K562 (cell line): ENCODE results near the gene DNAJC6. TPM values are rescaled to one million over a fixed set of nuclear protein-coding genes. Genes with fewer than 3 reads are reported as not detected.

ENCODE experiments used
- ATF7 ChIP-seq: fragments of 450-650 bp; IDR thresholded peaks from 2 replicates; pipeline ENCODE4 v1.7.1; 2014; ENCODE audit warnings: mild to moderate bottlenecking, moderate library complexity
- CCNT2 ChIP-seq: IDR thresholded peaks from 2 replicates; pipeline ENCODE4 v1.6.1; 2011; ENCODE audit warnings: borderline replicate concordance, low read depth, mild to moderate bottlenecking, moderate library complexity, mixed read lengths, low read length; ENCODE audit not compliant: insufficient read length; ENCODE audit errors: extremely low read depth
- CXXC5 ChIP-seq: fragments of 250-450 bp; sonication (Bioruptor Pico); IDR thresholded peaks from 2 replicates; pipeline ENCODE4 v1.8.0; 2022; ENCODE audit warnings: inconsistent platforms, mild to moderate bottlenecking, moderate library complexity
- JUND ChIP-seq, 2 experiments: IDR thresholded peaks; 2 replicates in 1 of 2; 3 replicates in 1 of 2; pipeline ENCODE4 v1.6.1; 2011; ENCODE audit warnings: borderline replicate concordance in 2 of 2, low read depth in 2 of 2, low read length in 2 of 2, improper control_type of control experiment in 1 of 2, missing biosample characterization in 1 of 2, missing genetic modification characterization in 1 of 2, missing genetic modification reagents in 1 of 2
- MAFF ChIP-seq: IDR thresholded peaks from 2 replicates; pipeline ENCODE4 v1.6.1; 2012; ENCODE audit warnings: low read length, improper control_type of control experiment
- MYC ChIP-seq, 2 experiments: fragments of 250-450 bp in 1 of 2; sonication (Bioruptor Pico) in 1 of 2; IDR thresholded peaks; 2 replicates each; pipeline versions ENCODE4 v1.5.1 to v1.6.1; 2012 to 2021; ENCODE audit warnings: low read depth in 2 of 2, borderline replicate concordance in 1 of 2, improper control_type of control experiment in 1 of 2, low read length in 1 of 2, mild to moderate bottlenecking in 1 of 2, moderate library complexity in 1 of 2
- ZFP30 ChIP-seq: fragments of 250-450 bp; sonication (Bioruptor Pico); IDR thresholded peaks from 2 replicates; pipeline ENCODE4 v1.8.0; 2022; ENCODE audit warnings: moderate library complexity, mild to moderate bottlenecking, inconsistent platforms, borderline replicate concordance
- polyA plus RNA-seq, 8 experiments: library from polyadenylated mRNA; depleted of rRNA in 4 of 8; stranded (reverse) in 5 of 8; unstranded in 3 of 8; fragments of >200 nt; fragmentation: Nextera tagmentation in 2 of 8; fragmentation: Illumina TruSeq in 1 of 8; extraction: Ambion mirVana in 2 of 8; extraction: Trizol in 1 of 8; gene quantifications; 2 replicates each; pipeline versions ENCODE4 v1.2.1 to v1.2.3, GENCODE V29; 2011 to 2014; ENCODE audit warnings: inconsistent platforms in 1 of 8, missing spikeins in 1 of 8
- total RNA-seq, 7 experiments: library from RNA; depleted of rRNA in 6 of 7; stranded (reverse); fragments of >200 nt in 6 of 7; fragmentation: Illumina TruSeq in 2 of 7; extraction: Trizol in 2 of 7; gene quantifications; 2 replicates each; pipeline versions ENCODE4 v1.2.1 to v1.2.3, GENCODE V29; 2011 to 2021; ENCODE audit warnings: low replicate concordance in 1 of 7
- TF ChIP-seq, protein P1 (sequence below), 3 experiments: fragments of 200-800 bp in 1 of 3; fragments of 250-450 bp in 1 of 3; fragments of 450-650 bp in 1 of 3; sonication (Bioruptor Pico) in 1 of 3; sonication (Bioruptor generic) in 1 of 3; formaldehyde crosslinking in 1 of 3; IDR thresholded peaks; 2 replicates each; pipeline versions ENCODE4 v1.6.1 to v1.8.0; 2016 to 2022; ENCODE audit warnings: mild to moderate bottlenecking in 2 of 3, missing genetic modification characterization in 2 of 3, missing compliant biosample characterization in 1 of 3, moderate library complexity in 1 of 3
- TF ChIP-seq, protein P2 (sequence below): fragments of 200-600 bp; sonication (generic); IDR thresholded peaks from one replicate; pipeline ENCODE4 v1.6.1; 2012; ENCODE audit warnings: mild to moderate bottlenecking, low read depth, low read length, inconsistent platforms

Gene DNAJC6
- total and polyA plus RNA-seq, 9 of the 15 experiments (the other 6 are each of a cell fraction or from before 2014, with no cell fraction given) = 6.7 to 78.7 (median 28.0) TPM

DNA sequence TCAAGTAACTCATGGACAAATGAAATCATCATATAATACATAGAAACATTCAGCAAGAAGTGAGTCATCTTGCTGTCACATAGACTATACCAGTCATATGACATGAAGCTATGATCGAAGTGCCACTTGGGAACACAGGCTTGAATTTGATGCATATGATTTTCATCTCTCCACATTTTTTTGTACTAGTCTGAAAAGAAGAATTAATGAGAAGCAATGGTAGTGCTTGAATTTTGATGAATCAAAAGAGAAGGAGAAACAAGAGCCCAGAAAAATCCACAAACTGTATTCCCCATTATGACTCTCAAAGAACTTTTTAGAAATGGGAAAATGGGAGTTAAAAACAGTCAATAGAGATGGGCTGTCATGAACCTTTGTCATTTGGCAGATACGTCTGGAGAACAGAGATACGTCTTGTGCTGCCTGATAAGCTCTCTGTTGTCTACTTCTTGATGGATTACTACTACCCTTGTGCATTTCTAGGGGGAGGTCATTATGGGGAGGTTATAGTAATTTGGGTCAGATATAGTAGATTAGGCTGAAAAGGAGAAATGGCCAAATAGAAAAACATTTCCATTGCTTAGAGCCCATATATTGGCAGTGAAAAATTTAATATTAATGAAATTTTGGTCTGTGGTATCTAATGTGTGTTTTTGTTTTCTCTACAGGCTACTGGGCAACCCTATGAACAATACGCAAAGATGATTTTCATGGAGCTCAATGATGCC lies 103.1 kb downstream of the DNAJC6 start (continued):
- TF ChIP-seq, protein P1, sequence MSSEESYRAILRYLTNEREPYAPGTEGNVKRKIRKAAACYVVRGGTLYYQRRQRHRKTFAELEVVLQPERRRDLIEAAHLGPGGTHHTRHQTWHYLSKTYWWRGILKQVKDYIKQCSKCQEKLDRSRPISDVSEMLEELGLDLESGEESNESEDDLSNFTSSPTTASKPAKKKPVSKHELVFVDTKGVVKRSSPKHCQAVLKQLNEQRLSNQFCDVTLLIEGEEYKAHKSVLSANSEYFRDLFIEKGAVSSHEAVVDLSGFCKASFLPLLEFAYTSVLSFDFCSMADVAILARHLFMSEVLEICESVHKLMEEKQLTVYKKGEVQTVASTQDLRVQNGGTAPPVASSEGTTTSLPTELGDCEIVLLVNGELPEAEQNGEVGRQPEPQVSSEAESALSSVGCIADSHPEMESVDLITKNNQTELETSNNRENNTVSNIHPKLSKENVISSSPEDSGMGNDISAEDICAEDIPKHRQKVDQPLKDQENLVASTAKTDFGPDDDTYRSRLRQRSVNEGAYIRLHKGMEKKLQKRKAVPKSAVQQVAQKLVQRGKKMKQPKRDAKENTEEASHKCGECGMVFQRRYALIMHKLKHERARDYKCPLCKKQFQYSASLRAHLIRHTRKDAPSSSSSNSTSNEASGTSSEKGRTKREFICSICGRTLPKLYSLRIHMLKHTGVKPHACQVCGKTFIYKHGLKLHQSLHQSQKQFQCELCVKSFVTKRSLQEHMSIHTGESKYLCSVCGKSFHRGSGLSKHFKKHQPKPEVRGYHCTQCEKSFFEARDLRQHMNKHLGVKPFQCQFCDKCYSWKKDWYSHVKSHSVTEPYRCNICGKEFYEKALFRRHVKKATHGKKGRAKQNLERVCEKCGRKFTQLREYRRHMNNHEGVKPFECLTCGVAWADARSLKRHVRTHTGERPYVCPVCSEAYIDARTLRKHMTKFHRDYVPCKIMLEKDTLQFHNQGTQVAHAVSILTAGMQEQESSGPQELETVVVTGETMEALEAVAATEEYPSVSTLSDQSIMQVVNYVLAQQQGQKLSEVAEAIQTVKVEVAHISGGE (CRISPR knock-in tag; IDR thresholded peaks at IDR 0.05) = peak in 1 of 3 experiments; percentile 73; a peak in 2 of 6 replicates
- TF ChIP-seq CCNT2 = peak; percentile 99
- TF ChIP-seq CXXC5 (CRISPR knock-in tag) = peak; percentile 86
- TF ChIP-seq ZFP30 (CRISPR knock-in tag) = no peak
- TF ChIP-seq MYC (IDR thresholded peaks at IDR 0.05; ENCODE audit: low read depth, low read length) = 0 out of 2 replicates have a peak, but pooled peaks have one; percentile 49
- no peak for TF ChIP-seq MYC (CRISPR knock-in tag; IDR thresholded peaks at IDR 0.05; ENCODE audit: borderline replicate concordance, low read depth)
- TF ChIP-seq MAFF = 0 out of 2 replicates have a peak, but pooled peaks have one; percentile 8
- peak; percentile 92 for TF ChIP-seq JUND (IDR thresholded peaks at IDR 0.05; ENCODE audit: borderline replicate concordance, low read depth, low read length)
- TF ChIP-seq JUND (tag; IDR thresholded peaks at IDR 0.05; ENCODE audit: borderline replicate concordance, low read depth, low read length) = peak; percentile 96
- TF ChIP-seq, protein P2, sequence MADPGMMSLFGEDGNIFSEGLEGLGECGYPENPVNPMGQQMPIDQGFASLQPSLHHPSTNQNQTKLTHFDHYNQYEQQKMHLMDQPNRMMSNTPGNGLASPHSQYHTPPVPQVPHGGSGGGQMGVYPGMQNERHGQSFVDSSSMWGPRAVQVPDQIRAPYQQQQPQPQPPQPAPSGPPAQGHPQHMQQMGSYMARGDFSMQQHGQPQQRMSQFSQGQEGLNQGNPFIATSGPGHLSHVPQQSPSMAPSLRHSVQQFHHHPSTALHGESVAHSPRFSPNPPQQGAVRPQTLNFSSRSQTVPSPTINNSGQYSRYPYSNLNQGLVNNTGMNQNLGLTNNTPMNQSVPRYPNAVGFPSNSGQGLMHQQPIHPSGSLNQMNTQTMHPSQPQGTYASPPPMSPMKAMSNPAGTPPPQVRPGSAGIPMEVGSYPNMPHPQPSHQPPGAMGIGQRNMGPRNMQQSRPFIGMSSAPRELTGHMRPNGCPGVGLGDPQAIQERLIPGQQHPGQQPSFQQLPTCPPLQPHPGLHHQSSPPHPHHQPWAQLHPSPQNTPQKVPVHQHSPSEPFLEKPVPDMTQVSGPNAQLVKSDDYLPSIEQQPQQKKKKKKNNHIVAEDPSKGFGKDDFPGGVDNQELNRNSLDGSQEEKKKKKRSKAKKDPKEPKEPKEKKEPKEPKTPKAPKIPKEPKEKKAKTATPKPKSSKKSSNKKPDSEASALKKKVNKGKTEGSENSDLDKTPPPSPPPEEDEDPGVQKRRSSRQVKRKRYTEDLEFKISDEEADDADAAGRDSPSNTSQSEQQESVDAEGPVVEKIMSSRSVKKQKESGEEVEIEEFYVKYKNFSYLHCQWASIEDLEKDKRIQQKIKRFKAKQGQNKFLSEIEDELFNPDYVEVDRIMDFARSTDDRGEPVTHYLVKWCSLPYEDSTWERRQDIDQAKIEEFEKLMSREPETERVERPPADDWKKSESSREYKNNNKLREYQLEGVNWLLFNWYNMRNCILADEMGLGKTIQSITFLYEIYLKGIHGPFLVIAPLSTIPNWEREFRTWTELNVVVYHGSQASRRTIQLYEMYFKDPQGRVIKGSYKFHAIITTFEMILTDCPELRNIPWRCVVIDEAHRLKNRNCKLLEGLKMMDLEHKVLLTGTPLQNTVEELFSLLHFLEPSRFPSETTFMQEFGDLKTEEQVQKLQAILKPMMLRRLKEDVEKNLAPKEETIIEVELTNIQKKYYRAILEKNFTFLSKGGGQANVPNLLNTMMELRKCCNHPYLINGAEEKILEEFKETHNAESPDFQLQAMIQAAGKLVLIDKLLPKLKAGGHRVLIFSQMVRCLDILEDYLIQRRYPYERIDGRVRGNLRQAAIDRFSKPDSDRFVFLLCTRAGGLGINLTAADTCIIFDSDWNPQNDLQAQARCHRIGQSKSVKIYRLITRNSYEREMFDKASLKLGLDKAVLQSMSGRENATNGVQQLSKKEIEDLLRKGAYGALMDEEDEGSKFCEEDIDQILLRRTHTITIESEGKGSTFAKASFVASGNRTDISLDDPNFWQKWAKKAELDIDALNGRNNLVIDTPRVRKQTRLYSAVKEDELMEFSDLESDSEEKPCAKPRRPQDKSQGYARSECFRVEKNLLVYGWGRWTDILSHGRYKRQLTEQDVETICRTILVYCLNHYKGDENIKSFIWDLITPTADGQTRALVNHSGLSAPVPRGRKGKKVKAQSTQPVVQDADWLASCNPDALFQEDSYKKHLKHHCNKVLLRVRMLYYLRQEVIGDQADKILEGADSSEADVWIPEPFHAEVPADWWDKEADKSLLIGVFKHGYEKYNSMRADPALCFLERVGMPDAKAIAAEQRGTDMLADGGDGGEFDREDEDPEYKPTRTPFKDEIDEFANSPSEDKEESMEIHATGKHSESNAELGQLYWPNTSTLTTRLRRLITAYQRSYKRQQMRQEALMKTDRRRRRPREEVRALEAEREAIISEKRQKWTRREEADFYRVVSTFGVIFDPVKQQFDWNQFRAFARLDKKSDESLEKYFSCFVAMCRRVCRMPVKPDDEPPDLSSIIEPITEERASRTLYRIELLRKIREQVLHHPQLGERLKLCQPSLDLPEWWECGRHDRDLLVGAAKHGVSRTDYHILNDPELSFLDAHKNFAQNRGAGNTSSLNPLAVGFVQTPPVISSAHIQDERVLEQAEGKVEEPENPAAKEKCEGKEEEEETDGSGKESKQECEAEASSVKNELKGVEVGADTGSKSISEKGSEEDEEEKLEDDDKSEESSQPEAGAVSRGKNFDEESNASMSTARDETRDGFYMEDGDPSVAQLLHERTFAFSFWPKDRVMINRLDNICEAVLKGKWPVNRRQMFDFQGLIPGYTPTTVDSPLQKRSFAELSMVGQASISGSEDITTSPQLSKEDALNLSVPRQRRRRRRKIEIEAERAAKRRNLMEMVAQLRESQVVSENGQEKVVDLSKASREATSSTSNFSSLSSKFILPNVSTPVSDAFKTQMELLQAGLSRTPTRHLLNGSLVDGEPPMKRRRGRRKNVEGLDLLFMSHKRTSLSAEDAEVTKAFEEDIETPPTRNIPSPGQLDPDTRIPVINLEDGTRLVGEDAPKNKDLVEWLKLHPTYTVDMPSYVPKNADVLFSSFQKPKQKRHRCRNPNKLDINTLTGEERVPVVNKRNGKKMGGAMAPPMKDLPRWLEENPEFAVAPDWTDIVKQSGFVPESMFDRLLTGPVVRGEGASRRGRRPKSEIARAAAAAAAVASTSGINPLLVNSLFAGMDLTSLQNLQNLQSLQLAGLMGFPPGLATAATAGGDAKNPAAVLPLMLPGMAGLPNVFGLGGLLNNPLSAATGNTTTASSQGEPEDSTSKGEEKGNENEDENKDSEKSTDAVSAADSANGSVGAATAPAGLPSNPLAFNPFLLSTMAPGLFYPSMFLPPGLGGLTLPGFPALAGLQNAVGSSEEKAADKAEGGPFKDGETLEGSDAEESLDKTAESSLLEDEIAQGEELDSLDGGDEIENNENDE = no peak
- TF ChIP-seq ATF7 = peak; percentile 74
